ENCODE data around the gene PARN. TPM values are rescaled to one million over a fixed set of nuclear protein-coding genes. Genes with fewer than 3 reads are reported as not detected.
"Not testable (repeated sequence)": the region's sequence is repeated elsewhere in the genome, so short reads cannot be mapped to it uniquely, and the experiment has no call there.

The PARN gene
- total RNA-seq = 21.6 and 24.6 TPM in 2 replicates

DNA sequence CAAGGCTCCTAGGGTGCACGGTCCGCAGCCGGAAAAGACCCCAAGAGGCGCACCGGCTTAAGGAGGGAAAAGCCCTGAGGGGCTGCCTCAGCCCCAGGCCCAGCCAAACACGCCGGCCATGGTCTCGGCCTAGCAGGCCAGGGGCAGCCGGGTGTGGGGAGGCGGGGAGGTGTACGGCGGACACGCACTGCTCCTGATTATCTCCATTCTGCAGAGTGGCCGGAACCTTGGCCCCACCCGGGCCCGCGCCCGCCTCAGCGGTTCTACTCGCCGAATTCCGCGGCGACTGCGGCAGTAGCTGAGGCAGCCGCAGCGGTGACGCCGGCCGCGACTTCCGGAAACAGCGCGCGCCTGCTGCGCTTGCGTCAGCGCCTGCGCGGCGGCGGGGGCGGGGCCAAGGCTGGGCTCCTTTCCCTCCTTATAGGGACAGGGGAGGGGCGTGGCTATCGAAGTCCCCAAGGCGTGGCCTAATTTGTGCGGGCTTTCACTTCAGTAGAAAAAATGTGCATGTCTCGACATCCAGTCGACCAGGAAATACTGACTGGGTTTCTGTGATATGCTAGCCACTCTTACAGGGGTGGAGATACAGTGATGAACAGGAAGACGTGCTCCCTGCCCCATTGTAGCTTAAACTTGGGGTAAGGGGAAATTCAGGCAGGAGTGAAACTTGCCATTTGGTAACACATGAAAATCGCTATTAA, at the start of gene PARN:
PARN (minus strand) TSS at position 342 of the 701 bp plus-strand sequence; CDS start at position 207, 135 bp downstream.
- peak; percentile 80 for DNase-seq (ENCODE audit: extremely low read depth, low read depth, low spot score)

- DNase-seq (ENCODE audit: extremely low read depth, low read depth, low spot score) = no peak
These were observed 48.9 kb upstream of the PARN start for GRCh38 chr16:14678748-14679497.

- DNase-seq (ENCODE audit: extremely low read depth, low read depth, low spot score) = no peak
These were observed 47.6 kb upstream of the PARN start for GRCh38 chr16:14677627-14678026.

GRCh38 chr16:14676633-14677032, 46.6 kb upstream of the PARN start:
- no peak for DNase-seq (ENCODE audit: extremely low read depth, low read depth, low spot score)

GRCh38 chr16:14672403-14672971, 42.4 kb upstream of the PARN start:
- DNase-seq (ENCODE audit: extremely low read depth, low read depth, low spot score) = no peak

- no peak for DNase-seq (ENCODE audit: extremely low read depth, low read depth, low spot score)
These were observed 39.7 kb upstream of the PARN start for GRCh38 chr16:14669776-14670175.

- DNase-seq (ENCODE audit: extremely low read depth, low read depth, low spot score) = no peak
These were observed 38.6 kb upstream of the PARN start for GRCh38 chr16:14668556-14669223.

GRCh38 chr16:14667347-14668266, 37.5 kb upstream of the PARN start:
- no peak for DNase-seq (ENCODE audit: extremely low read depth, low read depth, low spot score)

DNA sequence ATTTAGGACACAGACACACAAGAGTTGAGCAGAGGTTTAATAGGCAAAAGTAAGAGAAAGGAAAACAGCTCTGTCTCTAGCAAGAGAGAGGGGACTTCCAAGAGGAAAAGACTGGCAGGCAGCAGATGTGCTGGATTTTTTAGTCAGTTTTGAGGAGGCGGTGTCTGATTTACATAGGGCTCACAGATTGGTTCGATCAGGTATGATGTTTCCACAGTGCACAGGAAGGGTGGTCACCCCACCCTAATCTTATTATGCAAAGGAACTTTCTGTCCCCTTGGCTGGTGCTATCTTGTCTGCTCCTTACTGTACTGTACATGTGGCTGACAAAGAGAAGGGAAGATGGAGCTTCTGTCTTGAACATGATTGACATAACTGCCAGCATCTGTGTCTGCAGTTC, 28.0 kb upstream of the PARN start:
- no peak for DNase-seq (ENCODE audit: extremely low read depth, low read depth, low spot score)

DNA sequence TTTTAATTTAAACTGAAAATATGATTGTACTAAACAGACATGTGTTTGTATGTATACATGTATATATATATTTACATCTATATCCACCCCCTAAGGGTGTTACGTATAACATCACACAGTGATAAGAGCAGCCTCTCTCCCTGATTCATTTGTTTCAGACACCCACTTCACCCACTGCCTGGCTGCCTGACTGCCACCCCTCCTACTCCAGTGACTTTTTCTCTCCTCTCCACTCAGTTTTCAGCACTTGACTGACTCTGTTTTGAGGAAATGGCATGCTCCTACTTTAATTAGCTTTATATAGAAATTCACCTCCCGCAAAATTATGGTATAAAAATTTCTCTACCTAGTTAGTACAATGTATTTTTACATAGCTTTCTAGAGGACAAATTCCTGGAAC, 22.7 kb upstream of the PARN start:
- no peak for DNase-seq (ENCODE audit: extremely low read depth, low read depth, low spot score)

- DNase-seq (ENCODE audit: extremely low read depth, low read depth, low spot score) = no peak
These were observed 20.6 kb upstream of the PARN start for GRCh38 chr16:14650629-14651028.

DNA sequence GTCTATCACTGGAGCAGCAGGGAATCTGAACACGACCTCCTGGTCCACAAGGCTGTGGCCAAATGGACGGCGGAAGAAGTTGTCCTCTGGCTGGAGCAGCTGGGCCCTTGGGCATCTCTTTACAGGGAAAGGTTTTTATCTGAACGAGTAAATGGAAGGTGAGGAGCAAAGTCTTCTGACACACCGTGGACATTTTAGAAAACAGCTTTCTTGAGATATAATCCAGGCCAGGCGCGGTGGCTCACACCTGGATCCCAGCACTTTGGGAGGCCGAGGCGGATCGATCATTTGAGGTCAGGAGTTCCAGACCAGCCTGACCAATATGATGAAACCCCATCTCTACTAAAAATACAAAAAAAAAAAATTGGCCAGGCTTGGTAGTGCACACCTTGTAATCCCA, 19.8 kb upstream of the PARN start:
- no peak for DNase-seq (ENCODE audit: extremely low read depth, low read depth, low spot score)

- DNase-seq (ENCODE audit: extremely low read depth, low read depth, low spot score) = no peak
These were observed 11.9 kb upstream of the PARN start for GRCh38 chr16:14641926-14642325.

- no peak for DNase-seq (ENCODE audit: extremely low read depth, low read depth, low spot score)
These were observed 11.1 kb upstream of the PARN start for GRCh38 chr16:14641206-14641605.

GRCh38 chr16:14640538-14640937, 10.5 kb upstream of the PARN start:
- DNase-seq (ENCODE audit: extremely low read depth, low read depth, low spot score) = no peak

DNA sequence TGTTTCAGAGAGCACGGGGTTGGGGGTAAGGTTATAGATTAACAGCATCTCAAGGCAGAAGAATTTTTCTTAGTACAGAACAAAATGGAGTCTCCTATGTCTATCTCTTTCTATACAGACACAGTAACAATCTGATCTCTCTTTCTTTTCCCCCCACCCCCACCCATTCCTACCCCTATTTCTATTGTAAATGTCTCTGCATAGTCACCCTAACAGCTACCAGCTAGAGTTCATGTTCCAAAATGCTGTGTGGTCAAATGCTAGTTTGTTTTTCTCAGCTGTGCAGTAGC, 6.8 kb upstream of the PARN start:
- DNase-seq (ENCODE audit: extremely low read depth, low read depth, low spot score) = not testable (repeated sequence)

DNA sequence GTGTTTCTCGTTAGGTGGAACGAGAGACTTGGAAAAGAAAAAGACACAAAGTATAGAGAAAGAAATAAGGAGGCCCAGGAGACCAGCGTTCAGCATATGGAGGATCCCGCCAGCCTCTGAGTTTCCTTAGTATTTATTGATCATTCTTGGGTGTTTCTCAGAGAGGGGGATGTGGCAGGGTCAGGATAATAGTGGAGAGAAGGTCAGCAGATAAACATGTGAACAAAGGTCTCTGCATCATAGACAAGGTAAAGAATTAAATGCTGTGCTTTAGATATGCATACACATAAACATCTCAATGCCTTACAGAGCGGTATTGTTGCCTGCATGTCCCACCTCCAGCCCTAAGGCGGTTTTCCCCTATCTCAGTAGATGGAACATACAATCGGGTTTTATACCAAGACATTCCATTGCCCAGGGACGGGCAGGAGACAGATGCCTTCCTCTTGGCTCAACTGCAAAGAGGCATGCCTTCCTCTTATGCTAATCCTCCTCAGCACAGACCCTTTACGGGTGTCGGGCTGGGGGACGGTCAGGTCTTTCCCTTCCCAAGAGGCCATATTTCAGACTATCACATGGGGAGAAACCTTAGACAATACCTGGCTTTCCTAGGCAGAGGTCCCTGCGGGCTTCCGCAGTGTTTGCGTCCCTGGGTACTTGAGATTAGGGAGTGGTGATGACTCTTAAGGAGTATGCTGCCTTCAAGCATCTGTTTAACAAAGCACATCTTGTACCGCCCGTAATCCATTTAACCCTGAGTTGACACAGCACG, 6.3 kb upstream of the PARN start:
- not testable (repeated sequence) for DNase-seq (ENCODE audit: extremely low read depth, low read depth, low spot score)

DNA sequence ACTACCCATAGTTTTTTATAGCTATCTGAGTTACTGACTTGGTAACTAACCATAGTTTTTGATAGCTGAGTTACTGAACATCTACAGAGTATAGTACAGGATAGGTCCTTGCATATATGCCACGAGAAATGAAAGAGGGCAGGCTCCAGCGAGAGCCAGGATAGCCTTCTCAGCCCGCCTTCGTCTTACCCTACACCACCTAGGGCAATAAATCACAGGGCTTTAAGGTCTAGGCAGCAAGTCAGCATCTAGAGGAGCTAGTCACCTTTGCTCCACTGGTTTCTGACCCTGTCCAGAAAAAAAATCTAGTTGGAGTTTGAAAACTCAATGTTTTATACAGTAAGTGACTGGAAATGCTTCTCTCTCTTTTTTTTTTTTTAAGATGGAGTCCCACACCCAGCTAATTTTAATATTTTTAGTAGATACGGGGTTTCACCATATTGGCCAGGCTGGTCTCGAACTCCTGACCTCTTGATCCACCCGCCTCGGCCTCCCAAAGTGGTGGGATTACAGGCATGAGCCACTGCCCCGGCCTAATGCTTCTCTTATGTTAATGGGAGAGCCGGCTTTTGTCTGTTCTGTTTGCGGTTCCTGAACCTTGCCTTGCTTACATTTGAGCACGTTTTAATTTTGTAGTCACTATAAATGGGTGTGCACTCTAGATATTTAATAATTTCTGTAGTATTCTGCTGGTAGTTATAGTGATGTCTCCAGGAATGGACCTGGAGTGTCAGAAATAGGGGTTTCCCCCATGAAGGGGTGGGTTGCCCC, 5.5 kb upstream of the PARN start:
- no peak for DNase-seq (ENCODE audit: extremely low read depth, low read depth, low spot score)

- no peak for DNase-seq (ENCODE audit: extremely low read depth, low read depth, low spot score)
These were observed 4.3 kb upstream of the PARN start for GRCh38 chr16:14634389-14634725.

Measured in glomerular endothelial cell (primary cell).